Sigmoid colon (tissue), 4 donors: ENCODE results near the gene DLG1.

ENCODE experiments used
- CTCF ChIP-seq, 4 experiments: fragments of 450-650 bp in 3 of 4; fragments of 200-600 bp in 1 of 4; IDR thresholded peaks; one replicate each; pipeline ENCODE4 v1.5.1; 2016 to 2019; ENCODE audit warnings: antibody characterized with exemption in 4 of 4, mild to moderate bottlenecking in 3 of 4, moderate library complexity in 2 of 4
- EP300 ChIP-seq, 4 donors: sonication (generic); formaldehyde crosslinking; IDR thresholded peaks; one replicate each; pipeline ENCODE4 v1.6.1; 2017; ENCODE audit warnings: antibody characterized with exemption in 4 of 4
- POLR2A ChIP-seq, 2 donors: fragments of 450-650 bp; IDR thresholded peaks; one replicate each; pipeline ENCODE4 v1.6.1; 2016; ENCODE audit warnings: antibody characterized with exemption in 2 of 2, mild to moderate bottlenecking in 2 of 2, moderate library complexity in 2 of 2
- POLR2AphosphoS5 ChIP-seq, 4 donors: sonication (generic); formaldehyde crosslinking; IDR thresholded peaks; one replicate each; pipeline ENCODE4 v1.6.1; 2017; ENCODE audit warnings: antibody characterized with exemption in 4 of 4

GRCh38 chr3:197295871-197296270 is 2.5 kb downstream of the DLG1 start:
- no peak for TF ChIP-seq CTCF (IDR thresholded peaks at IDR 0.05)
- no peak for TF ChIP-seq EP300 (IDR thresholded peaks at IDR 0.05)
- TF ChIP-seq POLR2AphosphoS5 (IDR thresholded peaks at IDR 0.05) = no peak
- TF ChIP-seq POLR2A (IDR thresholded peaks at IDR 0.05) = no peak
